Progenitor cell of endocrine pancreas (in vitro differentiated cells): ENCODE measurements around the gene MT1B. TPM values are rescaled to one million over a fixed set of nuclear protein-coding genes. Genes with fewer than 3 reads are reported as not detected.
"Not testable (repeated sequence)": the region's sequence is repeated elsewhere in the genome, so short reads cannot be mapped to it uniquely, and the experiment has no call there.

Experiments
- DNase-seq: peaks from one replicate; pipeline ENCODE4 v3.0.0; 2021; ENCODE audit warnings: low spot score; ENCODE audit not compliant: unreplicated experiment
- H3K27ac Mint-ChIP-seq: 2 replicates; pipeline ENCODE4 v1.8.0; 2021; ENCODE audit warnings: mild to moderate bottlenecking, moderate library complexity, mixed read lengths
- H3K27me3 Mint-ChIP-seq: 2 replicates; pipeline ENCODE4 v1.8.0; 2021; ENCODE audit warnings: mixed read lengths
- H3K36me3 Mint-ChIP-seq: 2 replicates; pipeline ENCODE4 v1.8.0; 2022; ENCODE audit warnings: mixed read lengths; ENCODE audit not compliant: insufficient read depth
- H3K4me1 Mint-ChIP-seq: 2 replicates; pipeline ENCODE4 v1.8.0; 2021; ENCODE audit warnings: low read depth, mixed read lengths
- H3K4me3 Mint-ChIP-seq: 2 replicates; pipeline ENCODE4 v1.8.0; 2021; ENCODE audit warnings: low read depth, mild to moderate bottlenecking, moderate library complexity, mixed read lengths
- H3K9me3 Mint-ChIP-seq: 2 replicates; pipeline ENCODE4 v1.8.0; 2021; ENCODE audit warnings: low read depth, mixed read lengths
- total RNA-seq: library from RNA; stranded (reverse); gene quantifications from 2 replicates; pipeline ENCODE4 v1.2.1, GENCODE V29; 2021
- TF ChIP-seq, protein P1 (sequence below): fragments of 200-600 bp; sonication (generic); IDR thresholded peaks from one replicate; pipeline ENCODE4 v1.5.0; 2021; ENCODE audit warnings: antibody characterized with exemption, mild to moderate bottlenecking; ENCODE audit not compliant: unreplicated experiment

The MT1B gene
- total RNA-seq, 1 donor from 2014 or later: not detected

DNA sequence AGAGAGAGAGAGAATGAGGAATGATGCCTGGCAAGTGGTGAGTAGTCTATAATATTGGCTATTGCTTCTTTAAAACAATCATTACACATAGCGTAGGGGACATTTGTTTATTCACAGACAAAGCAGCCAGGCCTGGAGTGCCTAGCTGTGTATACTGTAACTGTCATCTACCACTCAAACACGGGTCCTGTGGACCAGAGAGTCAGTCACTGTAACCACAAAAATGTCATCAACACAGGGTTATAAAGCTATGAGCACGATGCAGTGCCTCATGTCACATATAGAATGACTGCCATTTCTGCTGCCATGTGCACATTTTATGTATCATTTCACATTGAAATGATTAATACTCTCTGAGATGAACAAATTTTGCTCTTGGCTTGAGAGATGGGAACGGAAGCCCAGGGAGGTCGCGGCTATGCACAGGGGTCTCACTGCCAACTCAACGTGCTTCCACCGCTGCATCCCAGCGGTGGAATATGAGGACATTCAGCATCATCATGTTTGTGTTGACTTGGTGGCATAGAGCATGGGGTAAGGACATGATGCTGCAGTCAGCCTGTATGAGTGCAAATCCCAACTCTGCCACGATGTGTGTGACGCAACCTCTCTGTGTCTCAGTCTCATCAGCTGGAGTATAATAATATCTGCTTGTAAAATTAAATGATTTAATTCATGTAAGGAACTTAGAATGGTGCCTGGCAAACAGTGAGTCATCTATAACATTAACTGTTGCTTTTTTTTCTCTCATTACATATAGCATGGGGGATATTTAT lies 21.3 kb downstream of the MT1B start:
- Mint-ChIP-seq H3K27ac (no peak overlapping the region), H3K36me3 (no peaks in the 10 kb centered on the region), H3K9me3 (no peaks in the 10 kb centered on the region), H3K27me3 (peaks cover 98% of the 10 kb centered on the region), H3K4me3 (no peak overlapping the region), H3K4me1 (peaks cover 7% of the 10 kb centered on the region)
- TF ChIP-seq, protein P1, sequence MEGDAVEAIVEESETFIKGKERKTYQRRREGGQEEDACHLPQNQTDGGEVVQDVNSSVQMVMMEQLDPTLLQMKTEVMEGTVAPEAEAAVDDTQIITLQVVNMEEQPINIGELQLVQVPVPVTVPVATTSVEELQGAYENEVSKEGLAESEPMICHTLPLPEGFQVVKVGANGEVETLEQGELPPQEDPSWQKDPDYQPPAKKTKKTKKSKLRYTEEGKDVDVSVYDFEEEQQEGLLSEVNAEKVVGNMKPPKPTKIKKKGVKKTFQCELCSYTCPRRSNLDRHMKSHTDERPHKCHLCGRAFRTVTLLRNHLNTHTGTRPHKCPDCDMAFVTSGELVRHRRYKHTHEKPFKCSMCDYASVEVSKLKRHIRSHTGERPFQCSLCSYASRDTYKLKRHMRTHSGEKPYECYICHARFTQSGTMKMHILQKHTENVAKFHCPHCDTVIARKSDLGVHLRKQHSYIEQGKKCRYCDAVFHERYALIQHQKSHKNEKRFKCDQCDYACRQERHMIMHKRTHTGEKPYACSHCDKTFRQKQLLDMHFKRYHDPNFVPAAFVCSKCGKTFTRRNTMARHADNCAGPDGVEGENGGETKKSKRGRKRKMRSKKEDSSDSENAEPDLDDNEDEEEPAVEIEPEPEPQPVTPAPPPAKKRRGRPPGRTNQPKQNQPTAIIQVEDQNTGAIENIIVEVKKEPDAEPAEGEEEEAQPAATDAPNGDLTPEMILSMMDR: no peak
- no peak for DNase-seq

DNA sequence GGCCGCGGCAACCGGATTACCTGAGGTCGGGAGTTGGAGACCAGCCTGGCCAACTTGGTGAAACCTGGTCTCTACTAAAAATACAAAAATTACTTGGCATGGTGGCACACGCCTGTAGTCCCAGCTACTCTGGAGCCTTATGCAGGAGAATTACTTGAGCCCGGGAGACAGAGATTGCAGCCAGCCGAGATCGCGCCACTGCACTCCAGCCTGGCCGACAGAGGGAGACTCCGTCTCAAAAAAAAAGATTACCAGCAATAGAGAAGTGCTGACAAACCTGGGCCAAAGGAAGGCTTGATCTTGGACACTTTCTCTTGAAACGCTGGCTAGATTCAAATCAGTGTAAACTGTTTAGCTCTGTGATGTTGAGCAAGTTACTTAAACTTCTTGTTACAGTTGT lies 22.2 kb downstream of the MT1B start:
- H3K27me3 Mint-ChIP-seq: peaks cover 96% of the 10 kb centered on the region
- no peaks in the 10 kb centered on the region for H3K9me3 Mint-ChIP-seq
- DNase-seq: no peak

DNA sequence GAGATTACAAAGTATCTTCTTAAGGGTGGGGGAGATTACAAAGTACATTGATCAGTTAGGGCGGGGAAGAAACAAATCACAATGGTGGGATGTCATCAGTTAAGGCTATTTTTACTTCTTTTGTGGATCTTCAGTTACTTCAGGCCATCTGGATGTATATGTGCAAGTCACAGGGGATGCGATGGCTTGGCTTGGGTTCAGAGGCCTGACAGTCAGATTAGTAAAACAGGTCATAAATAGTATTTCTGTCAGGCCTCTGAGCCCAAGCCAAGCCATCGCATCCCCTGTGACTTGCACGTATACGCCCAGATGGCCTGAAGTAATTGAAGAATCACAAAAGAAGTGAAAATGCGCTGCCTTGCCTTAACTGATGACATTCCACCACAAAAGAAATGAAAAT lies 22.9 kb downstream of the MT1B start:
- H3K4me1 Mint-ChIP-seq, H3K27ac Mint-ChIP-seq, H3K9me3 Mint-ChIP-seq, H3K36me3 Mint-ChIP-seq, DNase-seq, H3K4me3 Mint-ChIP-seq: not testable (repeated sequence)
- peaks cover 95% of the 10 kb centered on the region for H3K27me3 Mint-ChIP-seq

More for the DNA sequence above, 22.2 kb downstream of the MT1B start:
- TF ChIP-seq, protein P1: peak; percentile 57
- Mint-ChIP-seq H3K36me3 (no peaks in the 10 kb centered on the region), H3K27ac (no peak overlapping the region), H3K4me3 (no peak overlapping the region), H3K4me1 (peaks cover 7% of the 10 kb centered on the region)

DNA sequence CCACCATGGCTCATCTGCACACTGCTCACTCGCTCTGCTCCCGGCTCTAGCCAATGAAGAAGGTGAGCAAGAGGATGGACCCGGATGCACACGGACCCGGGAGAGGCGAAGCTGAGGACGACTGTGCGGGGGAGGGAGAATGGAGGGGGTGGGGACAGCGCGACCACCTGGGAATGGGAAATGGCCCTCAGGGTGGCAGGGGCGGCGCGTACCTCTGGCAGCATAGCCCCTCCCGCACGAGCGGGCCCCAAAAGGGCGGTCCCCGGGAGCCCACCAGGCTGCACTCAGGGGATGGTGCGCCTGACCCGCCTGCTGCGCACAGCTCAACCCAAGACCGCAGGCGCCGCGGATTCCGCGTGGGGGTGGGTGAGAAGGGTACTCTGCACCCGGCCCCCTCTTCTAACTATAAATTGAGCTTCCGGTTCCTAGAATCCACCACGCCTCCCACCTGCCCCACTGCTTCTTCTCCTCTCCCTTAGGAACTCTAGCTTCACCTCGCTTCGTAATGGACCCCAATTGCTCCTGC lies 24.1 kb downstream of the MT1B start:
- Mint-ChIP-seq H3K4me3 (peak overlapping the region; percentile 45), H3K36me3 (no peaks in the 10 kb centered on the region)
- no peak for DNase-seq

DNA sequence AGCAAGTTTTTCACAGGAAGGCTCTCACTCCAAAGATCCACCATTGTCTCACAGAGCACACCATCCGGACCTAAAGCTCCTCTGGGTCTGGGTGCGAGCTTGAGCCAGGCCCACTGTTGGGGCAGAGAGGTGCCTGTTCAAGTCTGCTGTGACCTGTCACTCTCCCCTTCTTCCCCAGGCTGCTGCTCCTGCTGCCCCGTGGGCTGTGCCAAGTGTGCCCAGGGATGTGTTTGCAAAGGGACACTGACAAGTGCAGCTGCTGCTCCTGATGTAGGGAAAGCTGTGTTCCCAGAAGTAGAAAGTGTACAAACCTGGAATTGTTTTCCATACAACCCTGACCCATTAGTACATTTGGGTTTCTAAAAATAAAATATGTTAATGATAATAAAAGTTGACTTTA lies 25.8 kb downstream of the MT1B start:
- peaks cover 92% of the 10 kb centered on the region for H3K27me3 Mint-ChIP-seq
- no peak for DNase-seq
- H3K4me1 Mint-ChIP-seq: peaks cover 7% of the 10 kb centered on the region
- H3K36me3 Mint-ChIP-seq: no peaks in the 10 kb centered on the region
- TF ChIP-seq, protein P1: no peak
- H3K27ac Mint-ChIP-seq: no peak overlapping the region
- no peak overlapping the region for H3K4me3 Mint-ChIP-seq
- H3K9me3 Mint-ChIP-seq: no peaks in the 10 kb centered on the region

More for the DNA sequence above, 24.1 kb downstream of the MT1B start:
- Mint-ChIP-seq H3K27me3 (peaks cover 93% of the 10 kb centered on the region), H3K27ac (no peak overlapping the region), H3K4me1 (peaks cover 7% of the 10 kb centered on the region), H3K9me3 (no peaks in the 10 kb centered on the region)
- TF ChIP-seq, protein P1: no peak
